D721Med (cell line): ENCODE results near the gene TTLL1.

Experiments
- DNase-seq: peaks from one replicate; pipeline ENCODE4 v3.0.0; 2011; ENCODE audit warnings: low spot score; ENCODE audit not compliant: insufficient read length
- FAIRE-seq: peaks from 2 replicates; lab custom pipeline; 2011; peaks lifted over from hg19 to GRCh38; lab: Jason Lieb, UNC
- CTCF ChIP-seq: IDR thresholded peaks from 2 replicates; pipeline ENCODE4 v1.5.1; 2012; ENCODE audit warnings: mild to moderate bottlenecking, control low read depth; ENCODE audit not compliant: insufficient read depth; ENCODE audit errors: missing control alignments

TTLL1 gene

GRCh38 chr22:43006753-43007152 is 82.4 kb downstream of the TTLL1 start:
- FAIRE-seq (no peak), DNase-seq (no peak)
- no peak for TF ChIP-seq CTCF

- FAIRE-seq (no peak), DNase-seq (no peak)
- no peak for TF ChIP-seq CTCF
These were observed 83.1 kb downstream of the TTLL1 start for GRCh38 chr22:43006016-43006505.

- DNase-seq = no peak
- no peak for FAIRE-seq
- TF ChIP-seq CTCF = no peak
These were observed 84.1 kb downstream of the TTLL1 start for GRCh38 chr22:43005106-43005505.

GRCh38 chr22:43004362-43005035 is 84.7 kb downstream of the TTLL1 start:
- FAIRE-seq (no peak), DNase-seq (no peak)
- TF ChIP-seq CTCF = no peak

- TF ChIP-seq CTCF = no peak
- DNase-seq (no peak), FAIRE-seq (no peak)
These were observed 87.0 kb downstream of the TTLL1 start for GRCh38 chr22:43002202-43002586.

- TF ChIP-seq CTCF = no peak
- DNase-seq = no peak
- no peak for FAIRE-seq
These were observed 87.7 kb downstream of the TTLL1 start for GRCh38 chr22:43001271-43002201.
